ENCODE results near the gene CCDC89. TPM values are rescaled to one million over a fixed set of nuclear protein-coding genes. Genes with fewer than 3 reads are reported as not detected.

Gene CCDC89
- total and polyA plus RNA-seq, 8 donors, result 0.25 to 10.4 (median 1.7) TPM

DNA sequence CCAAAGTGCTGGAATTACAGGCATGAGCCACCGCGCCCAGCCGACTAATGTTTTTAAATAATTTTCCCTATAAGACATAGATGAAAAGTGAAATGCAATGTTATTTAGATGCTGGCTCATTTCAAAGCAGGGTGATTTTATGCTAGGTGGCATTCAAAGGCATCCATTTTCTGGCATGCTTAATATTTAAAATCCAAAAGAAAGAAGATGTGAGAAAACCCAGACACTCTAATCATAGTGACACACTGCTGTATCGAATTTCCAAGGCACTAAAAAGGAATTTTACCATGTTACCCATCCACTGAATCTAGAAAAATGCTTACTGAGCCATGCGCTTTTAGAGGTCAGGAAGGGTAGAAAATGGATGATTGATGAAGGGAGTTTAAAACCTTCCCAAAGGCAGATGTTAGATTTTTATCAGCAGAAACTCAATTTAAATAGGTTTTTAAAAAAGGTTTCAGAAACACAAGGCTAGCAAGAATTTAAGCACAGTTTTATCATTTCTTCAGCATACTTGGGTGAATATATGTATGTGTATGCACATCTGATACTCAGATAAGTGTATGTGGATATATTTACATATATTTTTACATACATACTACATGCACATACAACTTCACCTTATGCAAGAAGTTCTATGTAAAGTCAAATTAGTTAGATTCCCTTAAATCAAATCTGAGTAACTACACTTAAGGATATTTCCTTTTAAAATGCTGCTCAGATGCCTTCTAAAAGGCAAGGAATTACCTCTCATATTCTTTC is 24.1 kb upstream of the CCDC89 start:
- no peaks in the 10 kb centered on the region for H3K4me1 ChIP-seq
- TF ChIP-seq EP300 (IDR thresholded peaks at IDR 0.05) (no peak), POLR2AphosphoS5 (IDR thresholded peaks at IDR 0.05) (no peak), POLR2A (IDR thresholded peaks at IDR 0.05) (no peak)
- TF ChIP-seq, protein P1, sequence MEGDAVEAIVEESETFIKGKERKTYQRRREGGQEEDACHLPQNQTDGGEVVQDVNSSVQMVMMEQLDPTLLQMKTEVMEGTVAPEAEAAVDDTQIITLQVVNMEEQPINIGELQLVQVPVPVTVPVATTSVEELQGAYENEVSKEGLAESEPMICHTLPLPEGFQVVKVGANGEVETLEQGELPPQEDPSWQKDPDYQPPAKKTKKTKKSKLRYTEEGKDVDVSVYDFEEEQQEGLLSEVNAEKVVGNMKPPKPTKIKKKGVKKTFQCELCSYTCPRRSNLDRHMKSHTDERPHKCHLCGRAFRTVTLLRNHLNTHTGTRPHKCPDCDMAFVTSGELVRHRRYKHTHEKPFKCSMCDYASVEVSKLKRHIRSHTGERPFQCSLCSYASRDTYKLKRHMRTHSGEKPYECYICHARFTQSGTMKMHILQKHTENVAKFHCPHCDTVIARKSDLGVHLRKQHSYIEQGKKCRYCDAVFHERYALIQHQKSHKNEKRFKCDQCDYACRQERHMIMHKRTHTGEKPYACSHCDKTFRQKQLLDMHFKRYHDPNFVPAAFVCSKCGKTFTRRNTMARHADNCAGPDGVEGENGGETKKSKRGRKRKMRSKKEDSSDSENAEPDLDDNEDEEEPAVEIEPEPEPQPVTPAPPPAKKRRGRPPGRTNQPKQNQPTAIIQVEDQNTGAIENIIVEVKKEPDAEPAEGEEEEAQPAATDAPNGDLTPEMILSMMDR (IDR thresholded peaks at IDR 0.05), result no peak
- no peaks in the 10 kb centered on the region for H3K27me3 ChIP-seq
- peaks cover 0 to 5% (median 2%) of the 10 kb centered on the region in 4 donors for H3K36me3 ChIP-seq
- intact Hi-C loops (cut with DNase I; ENCODE audit: low total_unique reads), result no loop called here
- no peak overlapping the region for H3K4me3 ChIP-seq
- no peaks in the 10 kb centered on the region for H3K9me3 ChIP-seq
- no peak for DNase-seq
- WGBS, 5 donors, result 80 to 95% (median 93%) methylated on average over 5 of the region's 5 CpGs
- no peak overlapping the region for H3K27ac ChIP-seq

DNA sequence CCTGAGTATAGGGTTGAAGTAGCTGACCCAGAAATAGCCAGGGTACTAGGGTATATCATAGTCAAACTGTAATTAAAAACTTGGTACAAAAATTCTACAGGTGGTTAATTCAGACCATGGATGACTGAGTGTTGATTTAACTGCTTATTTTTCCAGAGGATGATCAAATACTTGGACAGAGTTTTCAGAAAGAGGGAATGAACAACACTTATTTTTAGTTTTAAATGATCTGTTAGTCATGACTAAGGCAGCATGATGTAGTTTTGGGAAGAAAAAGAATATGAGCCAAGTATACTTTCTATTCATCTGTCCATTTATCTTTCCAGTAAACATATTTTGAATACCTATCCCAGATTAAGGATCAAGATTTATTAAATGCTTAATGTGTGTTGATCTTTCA is 19.8 kb upstream of the CCDC89 start:
- H3K27ac ChIP-seq, result no peak overlapping the region
- H3K4me3 ChIP-seq, result no peak overlapping the region
- no peak for DNase-seq
- intact Hi-C loops (cut with DNase I; ENCODE audit: low total_unique reads), result no loop called here
- H3K4me1 ChIP-seq, result no peaks in the 10 kb centered on the region
- peaks cover 0 to 7% (median 0%) of the 10 kb centered on the region in 4 donors for H3K36me3 ChIP-seq
- H3K27me3 ChIP-seq, result no peaks in the 10 kb centered on the region
- TF ChIP-seq EP300 (IDR thresholded peaks at IDR 0.05) (no peak), POLR2A (IDR thresholded peaks at IDR 0.05) (no peak), POLR2AphosphoS5 (IDR thresholded peaks at IDR 0.05) (no peak)
- TF ChIP-seq, protein P1 (IDR thresholded peaks at IDR 0.05), result no peak
- no peaks in the 10 kb centered on the region for H3K9me3 ChIP-seq

DNA sequence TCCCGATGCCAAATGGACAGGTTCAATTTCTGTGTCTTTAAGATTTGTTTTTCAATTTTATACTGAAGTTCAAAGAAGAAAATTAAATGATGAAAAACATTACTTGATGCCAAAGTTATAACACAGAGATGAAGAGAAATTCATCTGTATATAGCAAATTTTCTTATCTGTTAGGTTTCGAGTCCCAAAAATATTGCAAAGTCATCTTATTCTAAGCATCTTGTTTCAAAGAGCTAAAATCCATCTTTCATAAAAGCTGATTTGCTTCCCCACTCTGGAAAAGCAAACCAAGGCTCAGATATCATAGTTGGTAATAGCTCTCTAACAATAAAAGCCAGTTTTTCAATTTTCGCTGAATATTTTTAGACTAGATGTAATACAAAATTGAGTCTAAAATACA is 19.0 kb upstream of the CCDC89 start:
- TF ChIP-seq POLR2A (IDR thresholded peaks at IDR 0.05) (no peak), POLR2AphosphoS5 (IDR thresholded peaks at IDR 0.05) (no peak), EP300 (IDR thresholded peaks at IDR 0.05) (no peak)
- TF ChIP-seq, protein P1 (IDR thresholded peaks at IDR 0.05), result no peak
- Histone ChIP-seq H3K27ac (no peak overlapping the region), H3K4me3 (no peak overlapping the region), H3K4me1 (peaks cover 0 to 8% (median 0%) of the 10 kb centered on the region in 4 donors), H3K9me3 (no peaks in the 10 kb centered on the region), H3K36me3 (peaks cover 0 to 7% (median 0%) of the 10 kb centered on the region in 4 donors), H3K27me3 (no peaks in the 10 kb centered on the region)
- 96 to 100% (median 98%) methylated on average over 3 of the region's 3 CpGs for WGBS, 5 donors
- DNase-seq, result no peak
- intact Hi-C loops (cut with DNase I; ENCODE audit: low total_unique reads), result no loop called here

DNA sequence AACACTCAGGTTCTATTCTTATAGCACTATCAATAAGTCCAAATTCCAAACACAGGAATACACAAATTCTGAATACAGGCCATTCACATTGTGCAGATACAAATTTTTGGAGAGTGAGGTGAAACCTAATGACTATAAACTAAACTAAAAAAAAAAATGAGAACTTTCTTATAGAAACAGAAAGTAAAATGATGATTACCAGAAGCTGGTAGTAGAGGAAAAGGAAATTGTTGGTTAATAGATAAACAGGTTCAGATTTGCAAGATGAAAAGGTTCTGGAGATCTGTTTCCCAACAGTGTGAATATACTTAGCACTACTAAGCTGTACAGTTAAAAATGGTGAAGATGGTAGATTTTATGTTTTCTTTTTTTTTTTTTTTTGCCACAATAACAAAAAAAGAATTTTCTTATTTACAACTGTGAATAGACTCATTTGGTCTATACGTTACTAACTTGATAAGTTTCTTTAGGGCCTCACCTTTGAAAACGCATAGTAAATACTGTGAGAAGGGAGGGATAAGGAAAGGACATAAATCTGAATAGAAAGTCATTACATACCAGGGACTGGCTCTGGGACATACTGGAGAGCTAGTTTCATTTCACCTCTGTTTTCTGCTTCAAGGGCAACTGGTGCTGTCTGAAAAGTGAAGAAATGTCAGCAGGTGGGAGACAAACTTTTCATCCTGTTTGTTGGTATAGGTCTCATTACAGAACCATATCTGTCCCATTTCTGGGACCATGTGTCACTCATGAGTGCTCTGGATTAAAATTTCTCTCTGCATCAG is 14.2 kb upstream of the CCDC89 start:
- 30 to 39% (median 38%) methylated on average over 2 of the region's 2 CpGs for WGBS, 5 donors
- DNase-seq, result peak in 1 of 2 donors; percentile 19
- H3K4me3 ChIP-seq, result no peak overlapping the region
- no peaks in the 10 kb centered on the region for H3K9me3 ChIP-seq
- H3K27ac ChIP-seq, result peak overlapping the region in 1 of 5 donors; percentile 65
- intact Hi-C loops (cut with DNase I; ENCODE audit: low total_unique reads), result no loop called here
- peaks cover 0 to 8% (median 0%) of the 10 kb centered on the region in 4 donors for H3K4me1 ChIP-seq
- TF ChIP-seq POLR2A (IDR thresholded peaks at IDR 0.05), result no peak
- TF ChIP-seq, protein P1 (IDR thresholded peaks at IDR 0.05), result no peak
- no peak for TF ChIP-seq EP300 (IDR thresholded peaks at IDR 0.05)
- TF ChIP-seq POLR2AphosphoS5 (IDR thresholded peaks at IDR 0.05), result no peak
- H3K36me3 ChIP-seq, result peaks cover 0 to 31% (median 21%) of the 10 kb centered on the region in 4 donors
- H3K27me3 ChIP-seq, result no peaks in the 10 kb centered on the region

All from stomach (tissue), 9 donors.